ENCODE measurements around the gene VRK3.

- TF ChIP-seq EZH2 (IDR thresholded peaks at IDR 0.05; ENCODE audit: borderline replicate concordance, insufficient read depth, low read depth, low read length, poor library complexity, severe bottlenecking): no peak
- no peak for TF ChIP-seq CTCF (IDR thresholded peaks at IDR 0.05)
Observed at GRCh38 chr19:50030225-50030624, 5.1 kb upstream of the VRK3 start.
